ENCODE results near the gene CLCNKB.

Gene CLCNKB

DNA sequence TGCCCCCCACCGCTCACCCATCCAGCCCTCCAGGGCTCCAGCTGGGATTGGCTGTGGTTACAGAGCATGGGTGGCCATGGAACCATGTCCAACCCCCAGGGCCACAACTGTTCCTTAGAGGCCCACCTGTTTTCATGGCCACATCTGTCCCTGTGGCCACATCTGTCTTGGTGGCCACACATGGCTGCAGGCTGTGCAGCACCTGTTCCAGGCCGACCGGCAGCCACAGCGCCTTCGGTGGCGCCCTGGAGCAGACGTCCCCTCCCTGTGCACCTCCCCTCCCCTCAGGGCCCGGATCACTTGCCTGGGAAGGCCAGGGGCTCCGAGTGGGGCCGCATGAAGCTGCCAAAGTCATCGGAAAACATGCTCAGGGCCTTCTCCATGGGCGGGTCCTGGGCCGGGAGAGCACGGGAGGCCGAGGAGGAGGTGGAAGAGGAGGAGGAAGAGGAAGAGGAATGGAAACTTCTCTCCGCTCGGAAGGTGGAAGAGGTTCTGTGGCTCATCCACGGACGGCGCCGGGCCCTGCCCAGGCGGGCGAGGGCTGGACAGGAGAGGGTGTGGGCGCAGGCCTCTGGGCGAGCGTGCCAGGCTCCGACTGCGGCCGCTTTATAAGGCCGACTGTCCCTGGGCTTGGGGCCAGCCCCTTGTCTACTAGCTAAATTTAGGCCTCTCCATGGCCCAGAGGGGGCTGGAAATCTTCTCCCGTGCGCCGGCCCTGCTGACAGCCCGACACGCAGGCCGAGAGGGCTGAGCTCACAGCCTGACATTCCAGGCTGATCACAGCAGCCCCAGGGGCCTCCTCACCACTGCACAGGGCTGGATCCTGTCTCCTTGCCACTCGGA, 25.9 kb upstream of the CLCNKB start, which contains the start of gene HSPB7:
HSPB7 (minus strand) TSS at position 583 of the 843 bp plus-strand sequence; CDS start at position 503, 80 bp downstream.
- TF ChIP-seq, protein P1, sequence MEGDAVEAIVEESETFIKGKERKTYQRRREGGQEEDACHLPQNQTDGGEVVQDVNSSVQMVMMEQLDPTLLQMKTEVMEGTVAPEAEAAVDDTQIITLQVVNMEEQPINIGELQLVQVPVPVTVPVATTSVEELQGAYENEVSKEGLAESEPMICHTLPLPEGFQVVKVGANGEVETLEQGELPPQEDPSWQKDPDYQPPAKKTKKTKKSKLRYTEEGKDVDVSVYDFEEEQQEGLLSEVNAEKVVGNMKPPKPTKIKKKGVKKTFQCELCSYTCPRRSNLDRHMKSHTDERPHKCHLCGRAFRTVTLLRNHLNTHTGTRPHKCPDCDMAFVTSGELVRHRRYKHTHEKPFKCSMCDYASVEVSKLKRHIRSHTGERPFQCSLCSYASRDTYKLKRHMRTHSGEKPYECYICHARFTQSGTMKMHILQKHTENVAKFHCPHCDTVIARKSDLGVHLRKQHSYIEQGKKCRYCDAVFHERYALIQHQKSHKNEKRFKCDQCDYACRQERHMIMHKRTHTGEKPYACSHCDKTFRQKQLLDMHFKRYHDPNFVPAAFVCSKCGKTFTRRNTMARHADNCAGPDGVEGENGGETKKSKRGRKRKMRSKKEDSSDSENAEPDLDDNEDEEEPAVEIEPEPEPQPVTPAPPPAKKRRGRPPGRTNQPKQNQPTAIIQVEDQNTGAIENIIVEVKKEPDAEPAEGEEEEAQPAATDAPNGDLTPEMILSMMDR (IDR thresholded peaks at IDR 0.05): no peak

DNA sequence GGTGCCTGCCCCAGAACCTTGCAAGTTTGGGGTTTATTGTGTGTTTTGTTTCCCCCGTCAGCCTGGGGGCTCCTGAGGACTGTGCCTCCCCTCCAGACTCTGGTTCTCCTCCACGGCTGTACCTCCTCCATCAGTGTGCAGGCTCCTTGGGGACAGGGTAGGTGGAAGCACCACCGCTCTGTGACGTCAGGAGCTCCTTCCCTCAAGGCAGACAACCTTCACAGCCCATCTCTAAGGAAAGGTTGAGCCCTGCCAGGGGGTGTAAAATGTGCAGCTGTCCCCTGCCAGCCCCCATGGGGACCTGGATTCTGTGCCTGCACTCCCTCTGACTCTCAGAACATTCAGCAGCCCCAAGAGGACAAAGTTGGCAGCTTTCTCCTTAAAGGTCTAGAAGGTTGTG, 25.3 kb upstream of the CLCNKB start:
- TF ChIP-seq, protein P1 (IDR thresholded peaks at IDR 0.05): no peak

DNA sequence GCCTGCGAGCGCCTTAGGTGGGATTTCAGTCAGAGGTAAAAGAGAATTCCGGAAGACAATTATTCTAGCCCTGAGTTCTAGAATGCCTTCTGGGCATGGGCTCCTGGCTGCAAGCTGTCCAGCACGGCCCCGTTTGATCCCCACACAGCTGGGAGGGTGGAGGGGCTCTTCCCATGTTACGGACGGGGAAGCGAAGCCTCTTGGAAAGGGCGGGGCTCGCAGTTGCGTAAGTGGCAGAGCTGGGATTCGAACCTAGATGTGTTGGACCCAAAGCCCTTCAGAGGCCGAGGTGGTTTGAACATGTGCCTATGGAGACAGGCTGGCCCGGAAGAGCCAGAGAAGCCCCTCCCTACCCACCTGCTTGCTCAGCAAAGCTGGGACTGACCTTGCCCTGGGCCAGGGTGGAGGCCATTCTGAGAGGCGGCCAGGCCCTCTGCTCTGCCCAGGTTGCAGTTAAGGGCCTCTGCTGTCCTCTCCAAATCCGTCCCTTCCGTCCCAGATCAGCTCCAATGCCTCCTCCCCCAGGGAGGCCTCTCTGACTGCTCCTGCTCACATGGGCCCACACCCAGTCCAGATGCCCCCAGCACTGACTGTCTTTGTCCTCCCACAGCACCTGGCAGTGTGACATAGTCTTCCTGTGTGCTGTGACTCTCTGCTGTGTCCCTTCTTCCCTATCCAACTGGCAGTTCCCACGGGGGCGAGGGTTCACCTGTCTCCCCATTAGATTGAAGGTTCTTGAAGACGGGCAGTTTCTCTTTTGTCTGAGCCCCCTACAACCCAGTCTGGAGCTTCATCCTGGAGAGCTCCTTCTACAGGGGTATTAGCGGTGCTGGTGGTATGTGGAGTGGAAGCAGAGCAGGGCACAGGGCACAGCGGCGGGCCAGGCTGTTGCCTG, 24.6 kb upstream of the CLCNKB start:
- TF ChIP-seq, protein P1 (IDR thresholded peaks at IDR 0.05): no peak

DNA sequence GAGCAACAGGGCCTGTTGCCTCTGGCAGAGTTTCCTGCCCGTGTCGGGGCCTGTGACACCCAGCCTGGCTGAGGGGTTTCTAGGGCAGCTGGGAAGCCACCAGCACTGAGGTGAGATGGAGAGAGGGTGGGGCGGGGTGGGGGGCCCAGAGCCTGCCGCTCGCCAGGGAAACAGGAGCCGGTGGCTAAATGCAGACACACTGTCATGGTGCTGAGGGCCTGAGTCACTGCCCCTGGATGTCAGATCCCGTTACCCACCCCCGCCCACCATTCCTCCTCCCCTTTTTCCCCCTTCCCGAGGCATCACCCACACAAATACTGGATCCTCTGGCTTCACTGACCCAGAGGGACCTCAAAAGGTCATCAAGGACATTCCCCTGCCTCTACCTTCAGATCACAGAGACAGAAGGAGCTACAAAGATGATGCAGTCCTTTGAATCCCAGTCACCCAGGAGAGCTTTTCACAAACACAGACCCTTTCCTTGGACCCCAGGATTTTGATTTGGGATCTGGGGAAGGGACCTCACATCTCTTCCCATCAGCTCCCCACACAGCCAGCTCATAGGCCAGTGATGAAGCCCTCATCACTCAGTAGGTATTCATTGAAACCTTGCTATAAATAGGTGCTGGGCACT, 23.8 kb upstream of the CLCNKB start:
- TF ChIP-seq, protein P1 (IDR thresholded peaks at IDR 0.05): no peak

GRCh38 chr1:16020325-16020724, 23.3 kb upstream of the CLCNKB start:
- TF ChIP-seq, protein P1 (IDR thresholded peaks at IDR 0.05): no peak

GRCh38 chr1:16021681-16022080, 21.9 kb upstream of the CLCNKB start, which contains the start of gene CLCNKA:
TSS of gene CLCNKA (plus strand) at chr1:16022036. CDS start at chr1:16022620, 584 bp downstream.
- TF ChIP-seq, protein P1 (IDR thresholded peaks at IDR 0.05): no peak

DNA sequence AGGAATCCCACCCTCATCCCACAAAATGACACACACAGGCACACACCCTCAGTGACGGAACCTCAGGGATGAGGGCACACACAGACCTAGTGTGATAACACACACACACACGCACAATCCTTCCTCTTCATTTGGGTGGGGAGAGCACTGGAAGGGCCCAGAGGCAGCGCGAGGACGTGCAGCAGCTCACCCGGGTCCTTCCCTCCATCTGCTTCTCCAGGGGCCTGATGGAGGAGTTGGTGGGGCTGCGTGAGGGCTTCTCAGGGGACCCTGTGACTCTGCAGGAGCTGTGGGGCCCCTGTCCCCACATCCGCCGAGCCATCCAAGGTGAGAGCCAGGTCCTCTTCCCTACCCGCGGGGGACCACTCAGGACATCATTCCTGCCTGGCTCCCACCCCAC, 21.2 kb upstream of the CLCNKB start:
- TF ChIP-seq, protein P1 (IDR thresholded peaks at IDR 0.05): no peak

Data from LNCAP (cell line).